GM18519 (cell line): ENCODE measurements around the gene DYNC2H1.

Experiments used
- ATAC-seq: cut with Tn5 transposase; IDR thresholded peaks from one replicate; pipeline ENCODE4 v1.9.1; 2021; ENCODE audit warnings: mild to moderate bottlenecking, moderate library complexity; ENCODE audit not compliant: unreplicated experiment, low FRiP score

Gene DYNC2H1

GRCh38 chr11:103448966-103449365, 339.7 kb downstream of the DYNC2H1 start:
- no peak for ATAC-seq

GRCh38 chr11:103450241-103450640, 341.0 kb downstream of the DYNC2H1 start:
- ATAC-seq: no peak

- ATAC-seq: no peak
Measured at GRCh38 chr11:103453126-103453525, 343.9 kb downstream of the DYNC2H1 start.

GRCh38 chr11:103453915-103454709, 344.9 kb downstream of the DYNC2H1 start:
- no peak for ATAC-seq

GRCh38 chr11:103464420-103464819, 355.2 kb downstream of the DYNC2H1 start:
- no peak for ATAC-seq

- ATAC-seq: no peak
Measured at GRCh38 chr11:103465555-103466140, 356.4 kb downstream of the DYNC2H1 start.

GRCh38 chr11:103471546-103471945, 362.3 kb downstream of the DYNC2H1 start:
- no peak for ATAC-seq

- no peak for ATAC-seq
Measured at GRCh38 chr11:103476874-103477273, 367.6 kb downstream of the DYNC2H1 start.

GRCh38 chr11:103480421-103480820, 371.2 kb downstream of the DYNC2H1 start:
- no peak for ATAC-seq

- no peak for ATAC-seq
Measured at GRCh38 chr11:103483996-103484395, 374.8 kb downstream of the DYNC2H1 start.

- ATAC-seq: no peak
Measured at GRCh38 chr11:103484545-103484944, 375.3 kb downstream of the DYNC2H1 start.

GRCh38 chr11:103486604-103487003, 377.4 kb downstream of the DYNC2H1 start:
- no peak for ATAC-seq

GRCh38 chr11:103487113-103487512, 377.9 kb downstream of the DYNC2H1 start:
- ATAC-seq: no peak

- ATAC-seq: no peak
Measured at GRCh38 chr11:103488031-103488461, 378.8 kb downstream of the DYNC2H1 start.

GRCh38 chr11:103488579-103488978, 379.4 kb downstream of the DYNC2H1 start:
- ATAC-seq: no peak

GRCh38 chr11:103491777-103492176, 382.6 kb downstream of the DYNC2H1 start:
- ATAC-seq: no peak

- ATAC-seq: no peak
Measured at GRCh38 chr11:103494491-103494890, 385.3 kb downstream of the DYNC2H1 start.

- ATAC-seq: no peak
Measured at GRCh38 chr11:103497268-103497667, 388.0 kb downstream of the DYNC2H1 start.

- no peak for ATAC-seq
Measured at GRCh38 chr11:103499710-103500340, 390.6 kb downstream of the DYNC2H1 start.

- ATAC-seq: no peak
Measured at GRCh38 chr11:103515283-103515682, 406.1 kb downstream of the DYNC2H1 start.

- no peak for ATAC-seq
Measured at GRCh38 chr11:103520792-103521191, 411.6 kb downstream of the DYNC2H1 start.

GRCh38 chr11:103525069-103525468, 415.8 kb downstream of the DYNC2H1 start:
- ATAC-seq: no peak
